PFSK-1 (cell line): Measurements from ENCODE around the gene GIMAP5.

Source experiments
- FOXP2 ChIP-seq: optimal IDR thresholded peaks from 2 replicates; pipeline ENCODE3; 2011; ENCODE audit warnings: borderline replicate concordance, control low read depth, inconsistent platforms; ENCODE audit not compliant: insufficient read depth; ENCODE audit errors: extremely low read length, extremely low read depth
- POLR2AphosphoS5 ChIP-seq: IDR thresholded peaks from 2 replicates; pipeline ENCODE4 v1.6.1; 2012; ENCODE audit warnings: low read depth, mild to moderate bottlenecking, control low read depth, low read length, moderate library complexity
- REST ChIP-seq, 2 experiments: IDR thresholded peaks; 2 replicates each; pipeline versions ENCODE4 v1.6.1 to v1.8.0; 2011 to 2012; ENCODE audit warnings: low read depth in 2 of 2, low read length in 2 of 2, control low read depth in 1 of 2, inconsistent platforms in 1 of 2, mild to moderate bottlenecking in 1 of 2, moderate library complexity in 1 of 2; ENCODE audit not compliant: insufficient read depth in 1 of 2
- SIN3A ChIP-seq: IDR thresholded peaks from 2 replicates; pipeline ENCODE4 v1.6.1; 2012; ENCODE audit warnings: mild to moderate bottlenecking, low read length, moderate library complexity, borderline replicate concordance; ENCODE audit not compliant: insufficient read depth
- TAF1 ChIP-seq: IDR thresholded peaks from 2 replicates; pipeline ENCODE4 v1.6.1; 2012; ENCODE audit warnings: low read length, control low read depth, borderline replicate concordance; ENCODE audit not compliant: insufficient read depth

The GIMAP5 gene

GRCh38 chr7:150784120-150784736 lies 47.0 kb downstream of the GIMAP5 start:
- no peak for TF ChIP-seq FOXP2
- TF ChIP-seq TAF1 = no peak
- no peak for TF ChIP-seq SIN3A
- TF ChIP-seq REST (IDR thresholded peaks at IDR 0.05; ENCODE audit: insufficient read depth in 1 of 2, low read depth in 2 of 2, low read length in 2 of 2) = no peak
- TF ChIP-seq POLR2AphosphoS5 = no peak

- TF ChIP-seq REST (IDR thresholded peaks at IDR 0.05; ENCODE audit: insufficient read depth in 1 of 2, low read depth in 2 of 2, low read length in 2 of 2) (no peak), FOXP2 (no peak), SIN3A (no peak), POLR2AphosphoS5 (no peak), TAF1 (no peak)
Measured at GRCh38 chr7:150784954-150785353, 47.7 kb downstream of the GIMAP5 start.

DNA sequence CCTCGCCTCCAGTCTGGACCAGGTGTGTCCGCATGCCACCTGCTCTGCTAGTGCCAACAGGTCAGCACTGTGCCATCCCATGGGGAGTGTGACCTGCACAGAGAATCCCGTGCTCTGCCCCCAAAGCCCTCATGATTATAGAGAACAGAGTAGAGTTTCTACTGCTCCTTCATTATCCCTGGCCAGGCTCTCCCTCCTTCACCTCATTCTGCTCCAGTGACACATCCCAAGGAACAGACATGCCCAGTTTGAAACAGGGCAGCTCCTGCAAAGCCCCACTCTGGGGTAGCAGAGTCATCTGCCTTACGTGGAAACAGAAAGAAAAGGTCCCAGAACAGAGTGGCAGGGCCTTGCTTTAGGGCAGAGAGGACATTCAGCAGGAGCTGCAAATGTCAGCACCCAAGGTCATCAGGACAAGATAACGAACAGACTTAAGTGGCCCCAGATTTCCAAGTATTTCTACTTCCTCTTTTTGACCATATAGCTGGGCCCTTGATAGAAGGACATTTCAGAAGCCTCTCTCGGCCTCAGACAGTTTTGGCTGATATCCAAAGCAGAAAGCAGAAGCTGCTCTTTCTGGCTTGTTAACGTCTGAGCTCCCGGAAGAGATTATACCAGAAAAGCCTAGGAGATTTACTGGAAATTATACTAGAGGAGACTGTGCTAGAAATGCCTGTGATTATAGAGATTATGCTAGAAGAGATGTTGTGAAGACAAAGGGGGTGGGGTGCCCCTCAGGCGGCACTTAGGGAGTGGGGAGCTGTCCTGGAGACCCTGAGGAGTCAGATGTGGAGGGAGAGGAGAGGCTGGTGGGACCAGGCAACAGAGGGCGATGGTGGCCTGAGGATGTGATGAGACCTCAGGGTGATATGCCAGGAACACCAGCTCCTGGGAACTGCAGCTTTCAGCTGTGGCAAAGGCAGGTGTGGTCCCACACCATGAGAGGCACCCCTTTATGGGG lies 50.4 kb downstream of the GIMAP5 start:
- TF ChIP-seq TAF1 (no peak), REST (IDR thresholded peaks at IDR 0.05; ENCODE audit: insufficient read depth in 1 of 2, low read depth in 2 of 2, low read length in 2 of 2) (no peak), POLR2AphosphoS5 (no peak), SIN3A (no peak), FOXP2 (no peak)

- TF ChIP-seq POLR2AphosphoS5 = no peak
- 0 out of 4 replicates have a peak, but pooled peaks of 1 of the 2 experiments have one; percentile 58 for TF ChIP-seq REST (IDR thresholded peaks at IDR 0.05; ENCODE audit: insufficient read depth in 1 of 2, low read depth in 2 of 2, low read length in 2 of 2)
- no peak for TF ChIP-seq SIN3A
- no peak for TF ChIP-seq FOXP2
- no peak for TF ChIP-seq TAF1
Measured at GRCh38 chr7:150788474-150789269, 51.5 kb downstream of the GIMAP5 start.
